Measurements from ENCODE around the gene GAN. TPM values are rescaled to one million over a fixed set of nuclear protein-coding genes. Genes with fewer than 3 reads are reported as not detected.

The GAN gene
- total RNA-seq, 2 experiments from 2014 or later = 4.5 to 4.7 TPM

GRCh38 chr16:81365731-81366130 is 51.0 kb downstream of the GAN start:
- peaks cover 83% of the 10 kb centered on the region for H3K36me3 Mint-ChIP-seq (ENCODE audit: low read depth)
- H3K27ac Mint-ChIP-seq = no peak overlapping the region
- Histone ChIP-seq H3K27ac (ENCODE audit: low read depth in 1 of 2, low read length in 2 of 2) (no peak overlapping the region), H3K9me3 (ENCODE audit: control insufficient read depth in 1 of 2, insufficient read depth in 1 of 2, low read length in 2 of 2) (no peaks in the 10 kb centered on the region), H3K36me3 (ENCODE audit: insufficient read depth, low read length) (peaks cover 65% of the 10 kb centered on the region), H3K4me1 (ENCODE audit: insufficient read depth, low read length) (no peaks in the 10 kb centered on the region), H3K4me3 (ENCODE audit: low read length) (no peak overlapping the region), H3K27me3 (ENCODE audit: control insufficient read depth in 1 of 2, insufficient read depth in 2 of 2, low read length in 2 of 2) (no peaks in the 10 kb centered on the region)
- H3K27me3 Mint-ChIP-seq = no peaks in the 10 kb centered on the region
- intact Hi-C loops (cut with DNase I, micrococcal nuclease) = loop anchor here (1.0 to 5.0 kb wide), 7 partner anchors 161 to 522 kb away; no protein-coding TSS in a partner anchor
- H3K4me3 Mint-ChIP-seq = no peak overlapping the region
- TF ChIP-seq CTCF (IDR thresholded peaks at IDR 0.05) = no peak
- H3K4me1 Mint-ChIP-seq (ENCODE audit: low read depth) = no peaks in the 10 kb centered on the region
- ChIA-PET CTCF (interaction anchor here (1.0 to 1.5 kb wide), 3 partner anchors 358 to 507 kb away, joined by 3 to 7 read pairs (median 3); no protein-coding TSS in a partner anchor), POLR2A (no interaction called here)
- no peak for ATAC-seq (ENCODE audit: poor library complexity)
- H3K9me3 Mint-ChIP-seq = no peaks in the 10 kb centered on the region
- DNase-seq = no peak

GRCh38 chr16:81366316-81366932 is 51.7 kb downstream of the GAN start:
- intact Hi-C loops (cut with DNase I, micrococcal nuclease) = loop anchor here (1.0 to 5.0 kb wide), 7 partner anchors 162 to 521 kb away; no protein-coding TSS in a partner anchor
- no peaks in the 10 kb centered on the region for H3K27me3 ChIP-seq (ENCODE audit: control insufficient read depth in 1 of 2, insufficient read depth in 2 of 2, low read length in 2 of 2)
- peak; percentile 81 for ATAC-seq (ENCODE audit: poor library complexity)
- no peaks in the 10 kb centered on the region for H3K4me1 Mint-ChIP-seq (ENCODE audit: low read depth)
- H3K4me3 ChIP-seq (ENCODE audit: low read length) = no peak overlapping the region
- H3K4me3 Mint-ChIP-seq = no peak overlapping the region
- peak; percentile 72 for TF ChIP-seq CTCF (IDR thresholded peaks at IDR 0.05)
- H3K9me3 ChIP-seq (ENCODE audit: control insufficient read depth in 1 of 2, insufficient read depth in 1 of 2, low read length in 2 of 2) = no peaks in the 10 kb centered on the region
- ChIA-PET POLR2A (no interaction called here), CTCF (interaction anchor here (1.4 to 1.5 kb wide), 2 partner anchors 357 to 507 kb away, joined by 3 to 7 read pairs; no protein-coding TSS in a partner anchor)
- no peak overlapping the region for H3K27ac Mint-ChIP-seq
- H3K27ac ChIP-seq (ENCODE audit: low read depth in 1 of 2, low read length in 2 of 2) = no peak overlapping the region
- H3K27me3 Mint-ChIP-seq = no peaks in the 10 kb centered on the region
- H3K36me3 Mint-ChIP-seq (ENCODE audit: low read depth) = peaks cover 87% of the 10 kb centered on the region
- no peaks in the 10 kb centered on the region for H3K4me1 ChIP-seq (ENCODE audit: insufficient read depth, low read length)
- no peaks in the 10 kb centered on the region for H3K9me3 Mint-ChIP-seq
- peaks cover 65% of the 10 kb centered on the region for H3K36me3 ChIP-seq (ENCODE audit: insufficient read depth, low read length)
- DNase-seq = peak in 4 of 14 experiments; percentile 8 to 73 (median 66)

GRCh38 chr16:81367821-81368220 is 53.1 kb downstream of the GAN start:
- H3K4me1 ChIP-seq (ENCODE audit: insufficient read depth, low read length) = no peaks in the 10 kb centered on the region
- H3K4me1 Mint-ChIP-seq (ENCODE audit: low read depth) = no peaks in the 10 kb centered on the region
- H3K36me3 Mint-ChIP-seq (ENCODE audit: low read depth) = peaks cover 79% of the 10 kb centered on the region
- TF ChIP-seq CTCF (IDR thresholded peaks at IDR 0.05) = no peak
- H3K4me3 ChIP-seq (ENCODE audit: low read length) = no peak overlapping the region
- no peak for ATAC-seq (ENCODE audit: poor library complexity)
- H3K4me3 Mint-ChIP-seq = no peak overlapping the region
- no peak overlapping the region for H3K27ac Mint-ChIP-seq
- no peak for DNase-seq
- ChIA-PET CTCF (no interaction called here), POLR2A (no interaction called here)
- no peaks in the 10 kb centered on the region for H3K9me3 Mint-ChIP-seq
- H3K27me3 Mint-ChIP-seq = no peaks in the 10 kb centered on the region
- H3K36me3 ChIP-seq (ENCODE audit: insufficient read depth, low read length) = peaks cover 68% of the 10 kb centered on the region
- intact Hi-C loops (cut with DNase I, micrococcal nuclease) = loop anchor here (2.0 to 5.0 kb wide), 6 partner anchors 19 to 519 kb away; no protein-coding TSS in a partner anchor
- no peaks in the 10 kb centered on the region for H3K27me3 ChIP-seq (ENCODE audit: control insufficient read depth in 1 of 2, insufficient read depth in 2 of 2, low read length in 2 of 2)
- H3K9me3 ChIP-seq (ENCODE audit: control insufficient read depth in 1 of 2, insufficient read depth in 1 of 2, low read length in 2 of 2) = no peaks in the 10 kb centered on the region
- H3K27ac ChIP-seq (ENCODE audit: low read depth in 1 of 2, low read length in 2 of 2) = no peak overlapping the region
